GM21515 (cell line): Measurements from ENCODE around the gene ARHGEF7.

Experiments used
- ATAC-seq: cut with Tn5 transposase; IDR thresholded peaks from one replicate; pipeline ENCODE4 v1.9.1; 2021; ENCODE audit not compliant: unreplicated experiment

The ARHGEF7 gene

GRCh38 chr13:111215081-111216047 is 100.3 kb downstream of the ARHGEF7 start:
- no peak for ATAC-seq

- ATAC-seq = no peak
Measured at GRCh38 chr13:111216166-111216960, 101.3 kb downstream of the ARHGEF7 start.

GRCh38 chr13:111217641-111218040 is 102.5 kb downstream of the ARHGEF7 start:
- no peak for ATAC-seq

- no peak for ATAC-seq
Measured at GRCh38 chr13:111219280-111219679, 104.2 kb downstream of the ARHGEF7 start.

- no peak for ATAC-seq
Measured at GRCh38 chr13:111219950-111220349, 104.8 kb downstream of the ARHGEF7 start.

GRCh38 chr13:111225166-111225565 is 110.1 kb downstream of the ARHGEF7 start:
- no peak for ATAC-seq

GRCh38 chr13:111225810-111226546 is 110.9 kb downstream of the ARHGEF7 start:
- ATAC-seq = no peak

GRCh38 chr13:111227405-111227804 is 112.3 kb downstream of the ARHGEF7 start:
- no peak for ATAC-seq

- no peak for ATAC-seq
Measured at GRCh38 chr13:111228262-111229144, 113.4 kb downstream of the ARHGEF7 start.

GRCh38 chr13:111230385-111230930 is 115.3 kb downstream of the ARHGEF7 start:
- ATAC-seq = no peak

- ATAC-seq = no peak
Measured at GRCh38 chr13:111232191-111232590, 117.1 kb downstream of the ARHGEF7 start.

GRCh38 chr13:111233080-111233479 is 118.0 kb downstream of the ARHGEF7 start:
- no peak for ATAC-seq

GRCh38 chr13:111239764-111240670 is 124.9 kb downstream of the ARHGEF7 start:
- ATAC-seq = no peak

GRCh38 chr13:111241006-111241755 is 126.1 kb downstream of the ARHGEF7 start:
- ATAC-seq = no peak

- ATAC-seq = no peak
Measured at GRCh38 chr13:111241862-111242261, 126.8 kb downstream of the ARHGEF7 start.

- no peak for ATAC-seq
Measured at GRCh38 chr13:111242585-111242984, 127.5 kb downstream of the ARHGEF7 start.

GRCh38 chr13:111243981-111244380 is 128.9 kb downstream of the ARHGEF7 start:
- ATAC-seq = no peak
